CD4-positive, alpha-beta T cell treated with Interferon alpha-2 for 1 hour (primary cell): Measurements from ENCODE around the gene RSF1.
"Not testable (repeated sequence)": the region's sequence is repeated elsewhere in the genome, so short reads cannot be mapped to it uniquely, and the experiment has no call there.

ENCODE experiments used
- DNase-seq, 2 donors: peaks; one replicate each; pipeline ENCODE4 v3.0.0-alpha.2; 2020 to 2022

Gene RSF1

GRCh38 chr11:77820565-77821348 is at the start of gene RSF1, which contains the start of gene AAMDC:
Gene RSF1, minus strand, starts transcription at chr11:77820722. Its CDS starts 8 bp downstream, at chr11:77820714.
Gene AAMDC, plus strand, starts transcription at chr11:77821144. Its CDS starts 21,353 bp downstream, at chr11:77842497.
- peak; percentile 97 to 98 for DNase-seq

GRCh38 chr11:77868744-77869143 is 48.2 kb upstream of the RSF1 start:
- no peak for DNase-seq

GRCh38 chr11:77866336-77866735 is 45.8 kb upstream of the RSF1 start:
- no peak for DNase-seq

- no peak for DNase-seq
These were observed 45.3 kb upstream of the RSF1 start for GRCh38 chr11:77865805-77866204.

GRCh38 chr11:77861444-77861843 is 40.9 kb upstream of the RSF1 start:
- not testable (repeated sequence) for DNase-seq

- not testable (repeated sequence) for DNase-seq
These were observed 37.5 kb upstream of the RSF1 start for GRCh38 chr11:77857906-77858457.

- DNase-seq: no peak
These were observed 34.3 kb upstream of the RSF1 start for GRCh38 chr11:77854838-77855237.

- DNase-seq: no peak
These were observed 31.0 kb upstream of the RSF1 start for GRCh38 chr11:77851503-77851902.

GRCh38 chr11:77843700-77844099 is 23.2 kb upstream of the RSF1 start:
- not testable (repeated sequence) for DNase-seq

- DNase-seq: no peak
These were observed 22.1 kb upstream of the RSF1 start for GRCh38 chr11:77842441-77843121.

GRCh38 chr11:77833302-77833701 is 12.8 kb upstream of the RSF1 start:
- no peak for DNase-seq

GRCh38 chr11:77828926-77829325 is 8.4 kb upstream of the RSF1 start:
- no peak for DNase-seq

- DNase-seq: no peak
These were observed 3.3 kb upstream of the RSF1 start for GRCh38 chr11:77823775-77824174.

GRCh38 chr11:77822126-77822525 is 1.6 kb upstream of the RSF1 start:
- DNase-seq: not testable (repeated sequence)

GRCh38 chr11:77821349-77821851 is 878 bp upstream of the RSF1 start:
- DNase-seq: peak in 1 of 2 donors; percentile 3

- peak; percentile 11 to 52 for DNase-seq
These were observed 479 bp downstream of the RSF1 start for GRCh38 chr11:77819921-77820564.

GRCh38 chr11:77819411-77819920 is 1.1 kb downstream of the RSF1 start:
- DNase-seq: peak; percentile 81 to 86

- no peak for DNase-seq
These were observed 5.1 kb downstream of the RSF1 start for GRCh38 chr11:77815459-77815858.

- no peak for DNase-seq
These were observed 5.7 kb downstream of the RSF1 start for GRCh38 chr11:77814848-77815247.

- DNase-seq: no peak
These were observed 7.3 kb downstream of the RSF1 start for GRCh38 chr11:77813256-77813655.

GRCh38 chr11:77806993-77807392 is 13.5 kb downstream of the RSF1 start:
- no peak for DNase-seq

GRCh38 chr11:77806415-77806814 is 14.1 kb downstream of the RSF1 start:
- DNase-seq: no peak

- no peak for DNase-seq
These were observed 19.0 kb downstream of the RSF1 start for GRCh38 chr11:77801477-77801876.
